Colon (tissue), 2 donors: ENCODE data around the gene ASPN.

Experiments used
- FAIRE-seq: peaks from 2 replicates; lab custom pipeline; 2012; peaks lifted over from hg19 to GRCh38; lab: Jason Lieb, UNC
- donor health status: control.
- donor health status: control.

ASPN gene

DNA sequence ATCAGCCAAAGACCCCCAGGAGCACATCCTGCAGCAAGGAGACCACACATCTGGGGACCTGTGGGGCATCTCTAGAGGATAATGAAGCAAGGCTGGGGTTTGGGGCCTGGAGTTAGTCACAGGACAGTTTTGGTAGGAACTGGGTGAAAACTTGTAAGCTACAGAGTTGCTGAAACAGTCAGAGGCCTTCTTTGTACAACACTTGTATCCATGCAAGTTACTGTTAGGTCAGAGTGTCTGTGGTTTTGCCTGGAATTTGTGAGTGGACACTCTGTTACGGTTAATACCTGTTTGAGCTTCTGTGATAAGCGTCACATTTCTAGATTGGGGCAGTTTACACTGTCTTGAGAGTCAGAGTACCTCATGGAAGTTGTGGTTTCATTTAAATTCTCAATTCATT is 22.6 kb upstream of the ASPN start:
- no peak for FAIRE-seq

DNA sequence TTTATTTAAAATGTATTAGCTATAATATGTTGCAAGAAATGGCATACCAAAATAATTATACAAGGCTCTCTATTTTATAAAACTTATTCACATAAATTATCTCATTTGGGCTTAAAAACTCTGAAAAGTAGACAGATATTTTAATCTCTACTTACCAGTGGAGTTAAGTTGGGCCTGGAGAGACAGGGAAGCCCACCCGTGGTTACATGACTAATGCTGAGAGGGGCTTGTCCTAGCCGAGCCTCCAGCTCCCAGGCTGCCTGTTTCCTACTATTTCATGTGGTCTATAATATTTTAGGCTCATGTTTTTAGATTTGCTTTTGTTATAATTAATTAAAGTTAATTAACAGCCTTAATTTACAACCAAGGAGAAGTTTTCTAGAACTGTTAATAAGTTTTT is 20.9 kb upstream of the ASPN start:
- no peak for FAIRE-seq

DNA sequence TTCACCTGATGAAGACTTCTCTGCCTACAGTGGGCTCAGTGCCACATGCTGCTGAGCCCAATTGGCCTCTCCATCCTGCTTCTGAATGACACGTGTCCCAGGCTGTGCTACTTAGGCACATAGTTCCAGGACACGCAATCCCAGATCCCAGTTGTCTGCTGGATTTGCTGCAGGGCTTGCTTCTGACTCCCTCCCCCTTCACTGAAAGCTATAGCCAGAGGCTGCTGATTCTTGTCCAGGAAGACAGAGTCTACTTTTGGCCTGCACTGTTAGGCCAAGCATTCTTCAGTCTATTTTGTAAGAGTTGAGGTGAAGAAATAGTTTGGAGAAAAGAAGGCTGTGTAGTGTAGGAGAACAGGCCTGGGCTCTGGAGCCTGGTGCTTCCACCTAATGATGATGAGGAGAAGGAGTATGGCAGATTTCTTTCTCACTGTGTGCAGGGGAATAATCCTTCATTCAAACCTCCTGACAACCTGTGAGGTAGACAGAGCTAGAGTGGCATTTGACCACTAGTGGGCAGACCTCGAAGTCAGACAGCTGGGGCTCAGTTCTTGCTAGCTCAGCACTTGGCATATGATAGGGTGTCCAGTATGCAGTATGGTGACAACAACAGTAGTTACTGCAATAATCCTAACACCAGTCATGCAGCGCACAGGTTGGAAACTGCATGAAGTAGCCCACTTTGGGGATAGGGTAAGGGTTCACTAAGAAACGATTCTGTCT is 19.5 kb upstream of the ASPN start:
- no peak for FAIRE-seq

DNA sequence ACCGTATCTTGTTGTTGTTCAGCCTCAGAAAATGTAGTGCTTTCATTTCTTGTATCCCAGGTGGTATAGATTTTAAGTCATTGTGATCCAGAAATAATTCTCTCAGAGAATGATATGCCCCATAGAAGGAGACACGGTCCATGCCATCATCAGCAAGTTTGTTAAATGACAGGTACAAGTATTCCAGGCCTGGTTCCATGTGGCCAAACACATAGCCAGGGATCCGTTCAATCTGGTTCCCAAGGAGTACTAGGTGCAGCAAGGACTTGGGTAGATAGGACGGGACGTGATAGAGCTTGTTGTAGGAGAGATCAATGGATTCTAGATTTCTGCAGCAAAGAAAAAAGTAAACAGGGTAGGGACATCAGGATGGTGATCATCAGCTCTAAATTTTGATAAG is 18.4 kb upstream of the ASPN start:
- no peak for FAIRE-seq

DNA sequence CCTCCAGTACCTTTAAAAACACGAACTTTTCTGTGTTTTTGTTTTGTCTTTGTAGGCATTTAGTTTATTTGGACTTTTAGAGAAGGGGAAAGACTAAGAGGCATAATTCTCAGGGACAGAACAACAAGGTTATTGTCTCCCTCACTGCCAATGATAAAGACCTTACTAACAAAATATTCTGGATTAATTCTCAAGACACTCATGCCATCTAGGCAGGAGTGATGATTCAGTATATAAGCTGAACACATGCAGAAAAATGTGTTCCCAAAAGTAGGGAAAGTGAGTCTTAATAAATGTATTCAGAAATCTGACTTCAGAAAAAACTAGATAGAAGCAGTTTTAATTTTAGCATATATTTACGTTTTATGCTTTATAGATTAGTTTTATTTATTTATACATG is 17.4 kb upstream of the ASPN start:
- FAIRE-seq, result no peak

DNA sequence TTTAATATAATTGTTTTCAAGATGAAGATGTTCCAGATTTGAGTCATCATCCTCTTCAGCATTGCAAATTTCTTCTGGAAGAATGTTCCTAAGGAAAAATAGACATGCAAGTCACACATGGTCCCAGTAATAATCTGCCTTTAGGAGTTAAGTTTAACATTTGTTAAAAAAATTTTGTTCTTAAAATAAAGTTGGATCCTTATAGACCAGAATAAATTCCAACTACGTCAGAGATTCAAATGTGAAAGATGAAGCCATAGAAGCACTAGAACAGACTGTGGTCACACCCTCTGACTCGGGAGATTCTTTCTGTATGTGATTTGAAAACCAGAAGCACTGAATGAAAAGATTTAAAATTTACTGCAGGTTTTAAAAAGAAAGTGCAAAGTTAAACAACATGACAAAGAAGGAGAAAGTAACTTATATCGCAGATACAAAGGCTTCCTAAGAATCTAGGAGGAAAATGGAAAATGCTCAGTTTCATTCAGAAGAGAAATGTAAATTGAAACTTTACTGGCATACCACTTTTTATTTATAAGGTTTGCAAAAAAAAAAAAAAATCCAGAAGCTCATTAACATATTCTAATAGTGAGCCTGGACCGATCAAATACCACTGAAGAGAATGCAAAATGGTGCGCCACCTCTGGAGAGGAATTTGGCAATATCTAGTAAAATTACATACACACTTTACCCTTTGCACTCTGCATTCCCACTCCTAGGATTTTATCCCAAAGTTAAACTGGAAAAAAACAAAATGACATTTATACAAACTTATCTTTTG is 14.3 kb upstream of the ASPN start:
- no peak for FAIRE-seq

DNA sequence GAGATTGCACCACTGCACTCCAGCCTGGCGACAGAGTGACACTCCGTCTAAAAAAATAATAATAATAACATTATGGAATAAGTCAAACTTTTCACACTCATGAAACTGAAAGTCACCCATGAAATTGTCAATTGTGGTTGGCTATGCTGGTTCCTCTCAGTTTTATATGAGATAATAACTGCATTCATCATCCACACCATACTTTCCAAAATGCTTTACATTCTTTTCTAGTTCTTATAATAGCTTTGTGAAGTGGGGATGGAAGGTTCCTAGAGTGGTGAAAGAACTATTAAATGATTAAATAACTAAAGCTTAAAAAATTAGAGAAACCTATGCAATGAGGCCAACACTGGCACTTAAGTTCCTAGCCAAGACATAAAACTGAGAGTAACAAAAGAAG is 12.6 kb upstream of the ASPN start:
- FAIRE-seq, result no peak

DNA sequence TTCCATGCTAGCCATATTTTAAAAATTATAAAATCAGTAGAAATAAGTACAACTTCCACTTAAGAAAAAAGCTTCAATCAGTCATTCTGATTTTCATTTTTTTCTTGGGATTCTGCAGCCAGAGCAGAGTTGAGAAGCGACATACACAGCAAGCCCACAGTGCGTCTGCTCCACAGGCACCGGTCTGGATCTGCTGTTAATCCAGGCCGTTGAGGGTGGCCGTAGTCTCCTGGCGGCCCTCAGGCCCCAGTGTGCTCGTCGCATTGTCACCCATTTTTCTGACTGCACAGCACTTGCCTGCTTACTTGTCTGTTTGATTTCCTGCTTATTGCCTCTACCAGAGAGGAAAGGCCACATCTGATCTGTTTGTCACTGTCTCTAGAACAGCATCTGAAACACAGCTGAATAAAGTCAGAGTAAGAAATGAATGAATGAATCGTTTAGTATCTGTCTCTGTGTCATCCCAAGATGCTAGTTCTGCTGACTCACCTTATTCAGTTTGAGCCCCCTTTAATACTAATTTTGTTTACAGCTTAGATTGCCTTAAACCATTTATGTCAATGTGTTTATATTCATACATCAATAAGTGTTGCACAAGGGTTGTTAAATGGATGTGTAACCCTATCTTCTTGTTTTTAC is 11.6 kb upstream of the ASPN start:
- FAIRE-seq, result no peak

DNA sequence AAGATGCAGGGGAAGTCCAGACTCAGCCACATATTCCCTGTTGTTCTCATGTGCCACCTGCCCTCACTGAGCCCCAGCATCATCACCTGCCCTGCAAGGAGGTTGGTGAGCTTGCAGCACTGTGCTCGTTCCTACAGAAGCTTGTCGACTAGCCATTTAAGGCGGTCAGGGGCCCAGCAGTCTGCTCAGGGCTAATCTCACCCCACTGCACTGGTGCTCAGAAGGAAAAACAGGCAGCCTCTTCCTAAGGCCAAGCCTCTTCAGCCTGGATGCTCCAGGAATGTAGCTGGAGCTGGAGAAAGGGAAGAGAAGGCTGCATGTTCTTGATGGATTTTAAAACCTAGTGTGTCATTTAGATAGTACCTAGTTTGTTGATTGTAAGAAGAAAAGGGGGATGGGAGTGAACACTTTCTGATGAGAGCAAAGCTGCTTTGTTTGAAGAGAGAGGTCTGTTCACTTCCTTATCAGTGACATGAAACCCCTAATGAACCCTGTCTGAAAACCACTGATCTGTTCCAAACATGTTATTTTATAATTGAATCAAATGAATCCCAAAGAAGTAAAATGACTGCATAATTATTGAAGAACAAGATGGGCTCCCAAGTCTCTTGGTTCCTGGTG is 10.6 kb upstream of the ASPN start:
- no peak for FAIRE-seq

DNA sequence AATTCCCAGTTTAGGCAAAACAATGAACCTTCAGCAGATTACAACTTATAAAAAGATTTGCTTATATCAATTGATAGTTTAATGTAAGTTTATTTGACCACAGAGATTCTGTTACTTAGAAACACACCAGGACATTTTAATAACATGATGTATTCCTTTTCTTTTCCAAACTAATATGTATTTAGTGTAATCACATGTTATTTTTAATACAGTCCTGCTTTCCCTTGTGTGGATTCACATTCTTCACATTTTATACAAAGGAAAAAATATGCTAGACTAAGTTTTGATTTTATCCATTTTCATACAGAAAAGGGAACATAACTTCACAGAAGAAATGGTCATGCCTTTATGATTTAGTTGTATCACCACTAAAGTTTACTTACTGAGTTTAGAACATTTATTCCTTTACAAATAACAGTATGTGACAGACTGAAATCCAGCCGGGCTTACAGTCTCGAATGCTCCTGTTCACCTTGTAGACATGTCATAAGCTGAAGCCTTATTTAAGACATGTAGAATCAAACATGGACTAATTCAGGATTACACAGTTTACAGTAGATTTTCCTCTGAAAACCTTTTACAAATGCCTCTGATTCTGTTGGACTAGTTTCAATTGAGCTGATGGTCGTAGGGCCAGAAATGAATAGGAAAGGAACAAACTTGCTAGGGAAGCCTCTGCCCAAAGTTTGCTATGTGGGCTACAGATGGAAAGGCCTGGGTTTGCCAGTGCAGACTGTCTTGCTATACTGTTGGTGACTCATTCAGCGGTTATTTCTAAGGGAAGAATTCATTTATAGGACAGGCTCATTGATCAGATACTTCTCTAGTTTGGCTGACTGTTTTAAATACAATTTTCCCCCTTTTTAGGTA is 6.6 kb upstream of the ASPN start:
- FAIRE-seq, result no peak

DNA sequence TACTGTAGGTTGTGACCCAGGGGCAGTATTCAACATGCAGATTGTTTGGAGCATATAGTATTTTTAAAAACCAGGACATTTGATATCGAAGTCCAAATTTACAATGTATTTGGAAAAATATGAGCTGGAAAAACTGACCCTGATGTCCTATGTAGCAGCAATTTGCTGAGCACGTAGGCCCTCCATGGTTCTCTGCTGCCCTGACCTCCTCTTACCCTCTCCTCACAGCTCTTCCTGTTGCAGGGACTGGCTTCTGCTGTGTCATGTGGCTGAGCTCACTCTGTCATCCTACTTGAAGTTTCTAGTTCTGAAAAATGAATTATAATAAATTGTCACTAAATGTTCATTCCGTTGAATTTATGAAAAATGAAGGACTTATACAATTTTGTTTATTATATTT is 4.1 kb upstream of the ASPN start:
- FAIRE-seq, result no peak

DNA sequence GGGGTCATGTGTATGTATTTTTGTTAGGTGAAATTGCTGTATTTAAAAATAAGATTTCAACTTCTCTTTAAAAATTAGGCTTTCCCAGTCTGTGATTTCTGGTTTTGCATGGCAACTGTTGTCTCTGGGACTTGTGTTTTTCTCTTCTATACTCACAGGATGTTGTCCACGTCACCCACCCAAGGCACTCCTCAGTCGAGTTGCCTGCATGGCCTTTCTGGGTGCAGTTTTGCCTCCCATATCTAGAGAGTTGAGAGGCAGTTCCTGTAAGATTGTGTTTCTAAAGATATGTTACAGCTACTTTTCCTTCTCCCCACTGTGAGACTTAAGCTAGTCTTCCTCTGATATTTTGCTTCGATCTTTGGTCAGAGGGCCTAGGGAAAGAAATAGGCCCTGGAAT is 2.3 kb upstream of the ASPN start:
- FAIRE-seq, result no peak

DNA sequence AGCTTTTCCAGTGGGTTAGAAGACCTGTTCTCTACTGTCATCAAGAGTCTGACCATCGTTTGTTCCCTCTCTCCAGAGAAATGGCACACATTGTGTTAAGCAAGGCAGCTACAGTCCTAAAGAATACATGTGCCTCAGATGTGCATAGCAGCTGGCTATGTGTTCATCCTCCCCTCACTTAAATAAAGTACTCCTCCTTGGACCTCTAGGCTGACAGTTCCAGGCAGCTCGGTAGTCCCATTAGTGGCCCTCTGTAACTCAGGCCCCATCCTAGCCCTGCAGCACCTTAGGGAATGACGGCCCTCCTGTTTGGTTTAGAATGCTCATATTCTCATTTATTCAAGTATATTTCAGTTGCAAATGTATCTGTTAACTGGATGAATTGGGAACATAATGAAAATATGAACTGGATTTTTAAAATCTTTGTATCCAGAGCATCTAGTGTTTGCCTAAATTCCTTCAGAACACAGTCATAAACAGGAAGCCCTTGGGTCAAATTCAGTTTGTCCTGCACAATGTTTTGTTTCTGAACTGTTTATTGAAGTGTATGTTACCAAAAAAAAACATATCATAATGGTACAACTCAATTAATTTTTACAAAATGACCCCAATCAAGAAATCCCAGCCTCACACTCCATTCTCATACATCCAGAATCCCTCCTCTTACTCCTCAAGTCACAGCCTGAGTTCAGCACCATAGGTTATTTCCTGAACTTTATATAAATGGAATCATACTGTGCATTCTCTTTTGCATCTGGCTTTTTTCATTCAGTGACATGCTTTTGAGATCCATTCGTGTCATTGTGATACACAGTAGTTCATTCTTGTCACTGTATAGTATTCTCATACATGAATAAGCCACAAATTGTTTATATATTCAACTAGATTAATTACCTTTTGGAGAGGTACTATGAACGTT is 1.6 kb upstream of the ASPN start:
- FAIRE-seq, result no peak

DNA sequence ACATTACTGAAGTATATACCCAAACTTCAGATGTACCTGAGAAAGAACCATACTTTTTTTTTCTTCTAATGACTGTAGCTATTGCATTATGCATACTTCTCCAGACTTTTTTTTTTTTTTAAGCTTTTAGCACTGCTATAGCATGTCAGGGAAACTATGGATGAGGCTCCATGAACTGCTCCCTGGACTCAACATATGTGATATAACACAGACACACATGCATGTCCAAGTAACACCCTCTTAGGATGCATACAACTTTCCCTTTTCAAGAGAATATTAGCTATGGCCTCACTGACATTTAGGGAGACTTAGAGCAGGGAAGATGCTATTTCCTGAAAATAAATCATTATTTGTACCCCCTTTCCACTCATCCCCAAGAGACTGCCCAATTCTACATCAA is 499 bp upstream of the ASPN start:
- no peak for FAIRE-seq

DNA sequence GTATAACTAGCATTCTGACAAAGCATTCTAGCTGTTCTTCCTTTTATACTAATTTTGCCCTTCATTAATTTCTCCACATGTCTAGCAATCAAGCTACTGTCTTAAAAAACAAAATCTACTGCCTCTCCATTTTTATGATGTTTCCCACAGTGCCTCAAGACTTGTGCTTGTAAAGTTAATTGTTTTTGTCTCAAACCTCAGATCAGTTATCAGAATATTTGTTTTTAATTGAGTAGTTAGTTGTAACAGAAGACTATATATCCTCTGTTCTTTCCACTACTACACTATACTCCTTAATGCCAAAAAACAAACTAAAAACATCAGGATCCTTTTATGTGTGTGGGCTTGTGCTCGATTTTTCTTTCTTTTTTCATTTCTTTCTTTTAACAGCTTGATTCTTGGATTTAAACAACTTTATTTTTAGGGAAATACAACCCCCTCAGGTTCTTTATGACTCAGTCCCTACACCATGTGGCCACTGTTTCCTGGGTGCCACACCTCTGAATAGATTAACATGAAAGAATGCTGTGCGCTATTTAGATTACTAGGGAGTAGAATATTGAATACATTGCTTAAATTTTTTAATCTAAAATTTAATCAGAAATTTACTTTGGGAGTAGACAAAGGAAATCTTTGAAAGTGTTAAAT is 1.2 kb downstream of the ASPN start:
- no peak for FAIRE-seq

DNA sequence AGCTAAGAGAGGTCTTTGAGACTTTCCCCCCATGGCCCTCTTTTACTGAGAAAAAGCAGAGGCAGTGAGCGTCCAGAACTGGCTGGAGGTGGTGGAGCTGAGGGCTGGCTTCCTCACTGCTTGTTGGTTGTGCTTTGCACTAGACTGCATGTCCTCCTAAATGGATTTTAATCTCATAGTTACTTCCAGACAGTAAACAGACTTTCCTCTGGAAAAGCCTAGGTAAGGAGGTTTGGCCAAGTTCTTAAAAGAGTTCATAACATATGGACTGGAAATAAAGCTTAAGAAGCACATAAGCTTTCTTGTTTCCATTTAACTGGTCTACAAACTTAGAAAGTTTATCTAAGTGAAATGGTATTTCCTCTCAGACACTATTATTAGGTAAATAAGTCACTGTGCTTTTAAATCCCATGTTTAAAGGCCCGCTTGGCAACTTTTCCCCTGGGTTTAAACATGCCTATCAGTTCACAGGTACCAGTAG is 2.0 kb downstream of the ASPN start:
- no peak for FAIRE-seq

DNA sequence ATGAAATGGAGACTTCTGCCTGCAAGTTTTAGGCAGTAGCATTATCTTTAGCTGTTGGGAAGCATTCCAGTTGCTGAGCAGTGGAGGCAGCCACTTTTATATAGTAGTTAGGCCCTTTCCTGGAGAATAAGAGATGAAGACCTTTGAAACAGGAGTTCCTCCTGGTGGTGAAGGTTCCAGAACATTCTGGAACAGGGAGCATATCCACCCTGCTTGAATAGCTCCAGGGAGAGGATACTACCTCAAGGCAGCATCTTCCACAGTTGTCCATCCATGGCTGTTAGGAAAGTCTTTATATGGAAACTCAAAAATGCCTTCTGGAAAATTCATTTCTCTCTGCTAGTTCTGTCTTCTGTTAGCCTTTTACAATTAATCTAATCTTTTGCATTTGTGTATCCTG is 3.0 kb downstream of the ASPN start:
- FAIRE-seq, result no peak

DNA sequence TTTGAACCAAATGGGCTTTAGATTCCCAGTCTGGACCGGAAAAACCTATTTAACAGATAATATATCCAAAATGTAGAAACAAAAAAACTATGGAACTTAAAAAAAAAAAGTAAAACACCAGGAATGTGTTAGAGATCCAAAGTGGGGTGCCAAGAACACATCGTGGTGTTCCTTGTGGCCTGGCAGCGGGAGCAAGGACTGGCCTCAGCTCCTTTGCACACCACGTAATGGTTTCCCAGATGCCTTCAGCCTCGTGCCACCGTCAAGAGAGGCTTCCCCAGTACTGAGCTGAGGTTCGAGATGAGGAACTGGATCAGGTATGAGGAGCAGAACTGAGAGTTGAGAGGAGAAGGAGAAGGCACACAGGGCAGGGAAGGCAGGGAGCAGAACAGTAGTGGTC is 3.5 kb downstream of the ASPN start:
- FAIRE-seq, result no peak

DNA sequence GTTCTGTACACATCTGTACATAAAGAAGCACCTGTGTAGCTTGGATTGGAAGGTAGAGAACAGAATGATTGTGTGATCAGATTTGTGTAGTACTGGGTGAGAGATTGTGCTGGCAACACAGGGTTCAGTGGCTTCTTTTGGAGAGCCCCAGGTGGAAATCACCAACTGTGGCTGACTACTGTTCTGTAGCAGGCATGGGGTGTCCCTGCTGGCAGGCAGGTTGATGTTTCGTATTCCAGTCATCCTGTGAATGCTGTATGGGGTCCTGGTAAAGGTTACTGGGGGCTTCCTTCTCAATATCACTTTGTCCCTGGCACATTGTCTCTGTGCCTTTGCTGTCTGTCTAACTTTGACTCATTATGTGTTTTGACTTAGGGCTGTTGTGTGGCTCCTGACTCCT is 5.3 kb downstream of the ASPN start:
- FAIRE-seq, result no peak

DNA sequence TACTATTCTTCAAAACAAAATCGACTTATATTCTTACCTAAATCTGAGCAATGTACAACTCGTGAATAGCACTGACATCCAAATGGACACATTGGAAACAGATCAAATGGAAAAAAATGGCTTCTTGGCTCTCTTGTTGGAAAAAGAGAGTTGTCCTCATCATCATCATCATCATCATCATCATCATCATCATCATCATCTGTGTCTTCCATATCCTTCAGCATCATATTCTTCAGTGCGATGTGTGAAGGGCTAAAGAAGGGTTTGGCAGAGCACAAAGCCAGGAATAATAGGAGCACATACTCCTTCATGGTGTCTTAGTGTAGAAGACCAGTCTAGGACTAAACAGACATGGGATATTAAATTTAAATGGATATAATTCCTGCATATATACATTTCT is 7.7 kb downstream of the ASPN start:
- no peak for FAIRE-seq
